ENCODE data around the gene EIF5AL1.

DNA sequence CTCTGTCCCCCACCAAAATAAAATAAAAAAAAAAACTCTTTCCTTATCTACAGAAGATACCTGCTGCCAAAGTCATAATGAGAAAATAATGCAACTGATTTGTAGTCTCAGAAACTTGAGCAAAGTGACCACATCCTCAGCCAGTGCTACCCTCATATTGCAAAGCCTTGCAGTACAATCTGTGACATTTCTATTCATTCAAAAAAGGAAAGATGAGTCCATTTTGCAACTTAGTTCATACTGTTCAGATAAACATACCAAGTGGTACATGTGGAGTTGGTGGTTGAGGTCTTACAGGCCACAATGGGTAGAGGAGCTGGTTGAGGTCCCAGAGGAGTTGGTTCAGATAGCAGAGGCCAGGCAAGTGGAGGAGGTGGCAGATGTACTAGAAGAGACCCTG, 6.5 kb upstream of the EIF5AL1 start:
- no peak for TF ChIP-seq FOXA3 (CRISPR knock-in tag; IDR thresholded peaks at IDR 0.05)
- TF ChIP-seq, protein P1, sequence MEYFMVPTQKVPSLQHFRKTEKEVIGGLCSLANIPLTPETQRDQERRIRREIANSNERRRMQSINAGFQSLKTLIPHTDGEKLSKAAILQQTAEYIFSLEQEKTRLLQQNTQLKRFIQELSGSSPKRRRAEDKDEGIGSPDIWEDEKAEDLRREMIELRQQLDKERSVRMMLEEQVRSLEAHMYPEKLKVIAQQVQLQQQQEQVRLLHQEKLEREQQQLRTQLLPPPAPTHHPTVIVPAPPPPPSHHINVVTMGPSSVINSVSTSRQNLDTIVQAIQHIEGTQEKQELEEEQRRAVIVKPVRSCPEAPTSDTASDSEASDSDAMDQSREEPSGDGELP (IDR thresholded peaks at IDR 0.05; ENCODE audit: borderline replicate concordance, low read depth), result no peak
- no peak for TF ChIP-seq NCOR1 (IDR thresholded peaks at IDR 0.05; ENCODE audit: borderline replicate concordance, low read length)
- TF ChIP-seq, protein P2, sequence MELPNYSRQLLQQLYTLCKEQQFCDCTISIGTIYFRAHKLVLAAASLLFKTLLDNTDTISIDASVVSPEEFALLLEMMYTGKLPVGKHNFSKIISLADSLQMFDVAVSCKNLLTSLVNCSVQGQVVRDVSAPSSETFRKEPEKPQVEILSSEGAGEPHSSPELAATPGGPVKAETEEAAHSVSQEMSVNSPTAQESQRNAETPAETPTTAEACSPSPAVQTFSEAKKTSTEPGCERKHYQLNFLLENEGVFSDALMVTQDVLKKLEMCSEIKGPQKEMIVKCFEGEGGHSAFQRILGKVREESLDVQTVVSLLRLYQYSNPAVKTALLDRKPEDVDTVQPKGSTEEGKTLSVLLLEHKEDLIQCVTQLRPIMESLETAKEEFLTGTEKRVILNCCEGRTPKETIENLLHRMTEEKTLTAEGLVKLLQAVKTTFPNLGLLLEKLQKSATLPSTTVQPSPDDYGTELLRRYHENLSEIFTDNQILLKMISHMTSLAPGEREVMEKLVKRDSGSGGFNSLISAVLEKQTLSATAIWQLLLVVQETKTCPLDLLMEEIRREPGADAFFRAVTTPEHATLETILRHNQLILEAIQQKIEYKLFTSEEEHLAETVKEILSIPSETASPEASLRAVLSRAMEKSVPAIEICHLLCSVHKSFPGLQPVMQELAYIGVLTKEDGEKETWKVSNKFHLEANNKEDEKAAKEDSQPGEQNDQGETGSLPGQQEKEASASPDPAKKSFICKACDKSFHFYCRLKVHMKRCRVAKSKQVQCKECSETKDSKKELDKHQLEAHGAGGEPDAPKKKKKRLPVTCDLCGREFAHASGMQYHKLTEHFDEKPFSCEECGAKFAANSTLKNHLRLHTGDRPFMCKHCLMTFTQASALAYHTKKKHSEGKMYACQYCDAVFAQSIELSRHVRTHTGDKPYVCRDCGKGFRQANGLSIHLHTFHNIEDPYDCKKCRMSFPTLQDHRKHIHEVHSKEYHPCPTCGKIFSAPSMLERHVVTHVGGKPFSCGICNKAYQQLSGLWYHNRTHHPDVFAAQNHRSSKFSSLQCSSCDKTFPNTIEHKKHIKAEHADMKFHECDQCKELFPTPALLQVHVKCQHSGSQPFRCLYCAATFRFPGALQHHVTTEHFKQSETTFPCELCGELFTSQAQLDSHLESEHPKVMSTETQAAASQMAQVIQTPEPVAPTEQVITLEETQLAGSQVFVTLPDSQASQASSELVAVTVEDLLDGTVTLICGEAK (IDR thresholded peaks at IDR 0.05), result no peak
- TF ChIP-seq, protein P2 (CRISPR knock-in tag; IDR thresholded peaks at IDR 0.05), result no peak
- TF ChIP-seq, protein P3, sequence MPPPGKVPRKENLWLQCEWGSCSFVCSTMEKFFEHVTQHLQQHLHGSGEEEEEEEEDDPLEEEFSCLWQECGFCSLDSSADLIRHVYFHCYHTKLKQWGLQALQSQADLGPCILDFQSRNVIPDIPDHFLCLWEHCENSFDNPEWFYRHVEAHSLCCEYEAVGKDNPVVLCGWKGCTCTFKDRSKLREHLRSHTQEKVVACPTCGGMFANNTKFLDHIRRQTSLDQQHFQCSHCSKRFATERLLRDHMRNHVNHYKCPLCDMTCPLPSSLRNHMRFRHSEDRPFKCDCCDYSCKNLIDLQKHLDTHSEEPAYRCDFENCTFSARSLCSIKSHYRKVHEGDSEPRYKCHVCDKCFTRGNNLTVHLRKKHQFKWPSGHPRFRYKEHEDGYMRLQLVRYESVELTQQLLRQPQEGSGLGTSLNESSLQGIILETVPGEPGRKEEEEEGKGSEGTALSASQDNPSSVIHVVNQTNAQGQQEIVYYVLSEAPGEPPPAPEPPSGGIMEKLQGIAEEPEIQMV (CRISPR knock-in tag; IDR thresholded peaks at IDR 0.05; ENCODE audit: low read depth), result no peak
